ENCODE measurements around the gene LRRC36. TPM values are rescaled to one million over a fixed set of nuclear protein-coding genes. Genes with fewer than 3 reads are reported as not detected.
A peak's percentile ranks its signal among the peaks of the same experiment; 100 is the strongest.
"Not testable (repeated sequence)": the region's sequence is repeated elsewhere in the genome, so short reads cannot be mapped to it uniquely, and the experiment has no call there.

The LRRC36 gene
- total RNA-seq, 1 experiment from 2014 or later = not detected

DNA sequence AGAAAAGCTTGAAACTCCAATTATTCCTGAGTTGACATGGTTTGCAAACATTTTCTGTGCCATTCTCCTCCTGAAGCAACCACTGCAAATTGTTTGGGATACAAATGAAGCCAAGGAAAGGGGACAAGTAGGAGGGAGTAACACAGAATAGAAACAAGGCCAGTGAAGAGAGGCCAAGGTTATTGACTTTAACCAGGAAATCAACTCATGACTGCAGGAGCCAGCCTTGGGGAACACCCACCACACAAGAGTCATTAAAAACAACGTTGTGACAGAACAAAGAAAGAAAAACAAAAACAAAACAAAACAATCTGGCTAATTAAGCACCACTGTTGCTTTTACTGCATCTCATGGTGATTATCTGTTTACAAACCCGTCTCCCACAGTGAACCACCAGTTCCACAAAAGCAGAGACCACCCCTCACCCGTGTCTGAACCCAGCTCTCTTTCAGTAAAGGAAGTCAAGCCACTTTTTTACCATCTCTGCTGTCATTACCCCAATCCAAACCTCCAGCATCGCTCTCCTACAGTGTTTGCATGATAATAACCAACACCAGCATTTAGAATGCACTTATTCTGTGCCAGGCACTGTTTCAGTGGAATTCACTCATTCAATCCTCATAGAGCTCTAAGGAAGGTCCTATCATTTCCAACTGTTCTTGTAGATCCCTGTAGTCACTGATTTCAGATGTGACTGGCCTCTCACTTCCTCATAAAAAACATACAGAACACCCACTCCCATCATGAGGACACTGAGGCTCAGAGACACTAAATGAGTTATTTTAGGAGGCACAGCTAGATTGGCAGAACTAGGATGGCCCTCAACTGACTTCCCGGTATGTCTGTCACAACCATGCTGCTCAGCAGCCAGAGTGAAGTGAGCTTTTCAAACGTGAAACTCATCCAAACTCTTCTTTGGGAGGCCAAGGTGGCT lies 87.6 kb downstream of the LRRC36 start (continued):
- TF ChIP-seq, protein P1, sequence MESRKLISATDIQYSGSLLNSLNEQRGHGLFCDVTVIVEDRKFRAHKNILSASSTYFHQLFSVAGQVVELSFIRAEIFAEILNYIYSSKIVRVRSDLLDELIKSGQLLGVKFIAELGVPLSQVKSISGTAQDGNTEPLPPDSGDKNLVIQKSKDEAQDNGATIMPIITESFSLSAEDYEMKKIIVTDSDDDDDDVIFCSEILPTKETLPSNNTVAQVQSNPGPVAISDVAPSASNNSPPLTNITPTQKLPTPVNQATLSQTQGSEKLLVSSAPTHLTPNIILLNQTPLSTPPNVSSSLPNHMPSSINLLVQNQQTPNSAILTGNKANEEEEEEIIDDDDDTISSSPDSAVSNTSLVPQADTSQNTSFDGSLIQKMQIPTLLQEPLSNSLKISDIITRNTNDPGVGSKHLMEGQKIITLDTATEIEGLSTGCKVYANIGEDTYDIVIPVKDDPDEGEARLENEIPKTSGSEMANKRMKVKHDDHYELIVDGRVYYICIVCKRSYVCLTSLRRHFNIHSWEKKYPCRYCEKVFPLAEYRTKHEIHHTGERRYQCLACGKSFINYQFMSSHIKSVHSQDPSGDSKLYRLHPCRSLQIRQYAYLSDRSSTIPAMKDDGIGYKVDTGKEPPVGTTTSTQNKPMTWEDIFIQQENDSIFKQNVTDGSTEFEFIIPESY (IDR thresholded peaks at IDR 0.05; ENCODE audit: extremely low read depth, insufficient replicate concordance, low read length) = no peak

- BruUV-seq (replicated peaks); H2AFZ ChIP-seq (ENCODE audit: low read depth, low read length, poor library complexity, severe bottlenecking); POLR2A ChIA-PET: not testable (repeated sequence)
Measured at GRCh38 chr16:67415421-67415820, 88.8 kb downstream of the LRRC36 start.

More at GRCh38 chr16:67415421-67415820, 88.8 kb downstream of the LRRC36 start:
- H4K20me1 ChIP-seq (ENCODE audit: insufficient read depth); H3K9me3 ChIP-seq (ENCODE audit: control insufficient read depth in 1 of 2, insufficient read depth in 1 of 2, low read depth in 1 of 2, low read length in 2 of 2); H3K27me3 ChIP-seq (ENCODE audit: insufficient read depth, low read length); CTCF ChIA-PET; ATAC-seq; H3K9me2 ChIP-seq (ENCODE audit: insufficient read depth); DNase-seq (ENCODE audit: low read depth, low spot score); RAD21 ChIA-PET (ENCODE audit: low non-redundant PET in 1 of 2, low total read pairs in 2 of 2, uncharacterized antibody in 2 of 2, unreplicated experiment in 2 of 2); H3K36me3 ChIP-seq (ENCODE audit: control insufficient read depth in 1 of 2, insufficient read depth in 2 of 2, low read length in 2 of 2); H3K79me2 ChIP-seq (ENCODE audit: insufficient read depth, low read length): not testable (repeated sequence)
- H3K4me2 ChIP-seq (ENCODE audit: low read length) = peak overlapping the region; percentile 86
- H3K4me3 ChIP-seq (replicated peaks in 1 of 2; ENCODE audit: low read depth in 1 of 2, low read length in 2 of 2) = peak overlapping the region; percentile 82 to 92
- peak overlapping the region; percentile 76 for H3K27ac ChIP-seq (ENCODE audit: low read depth, low read length)
- H3K4me1 ChIP-seq (ENCODE audit: control insufficient read depth in 1 of 2, insufficient read depth in 2 of 2, low read length in 2 of 2) = peaks cover 10 to 19% of the 10 kb centered on the region in 2 experiments; a peak in 3 of 4 replicates
- intact Hi-C loops (cut with micrococcal nuclease) = loop anchor here (5.0 kb wide), 1 partner anchor 168 kb away; the partner anchor contains the start of genes FHOD1 and SLC9A5
- H3K9ac ChIP-seq (ENCODE audit: low read length) = peak overlapping the region; percentile 89
